Right lobe of liver (tissue), 6 donors: Measurements from ENCODE around the gene OR7G3. TPM values are rescaled to one million over a fixed set of nuclear protein-coding genes. Genes with fewer than 3 reads are reported as not detected.

ENCODE experiments used
- ATAC-seq, 4 donors: fragments of 200-7000 bp; cut with Tn5 transposase; one replicate each; pipeline ENCODE4 v1.9.1; 2020; ENCODE audit warnings: mild to moderate bottlenecking in 4 of 4, moderate library complexity in 4 of 4
- DNase-seq, 3 donors: peaks; one replicate each; pipeline ENCODE4 v3.0.0-alpha.2; 2020
- H3K27ac ChIP-seq, 3 donors: fragments of 200-600 bp; one replicate each; pipeline ENCODE4 v1.8.0; 2022
- H3K27me3 ChIP-seq, 2 donors: fragments of 200-600 bp; one replicate each; pipeline ENCODE4 v1.8.0; 2022
- H3K36me3 ChIP-seq, 4 donors: fragments of 200-600 bp; sonication (generic) in 1 of 4; one replicate each; pipeline versions ENCODE4 v1.5.1 to v1.8.0; 2017 to 2022; ENCODE audit warnings: control low read depth in 1 of 4
- H3K4me1 ChIP-seq, 4 donors: fragments of 200-600 bp; sonication (generic) in 1 of 4; one replicate each; pipeline versions ENCODE4 v1.5.1 to v1.8.0; 2017 to 2022; ENCODE audit warnings: control low read depth in 1 of 4
- H3K4me3 ChIP-seq, 3 donors: fragments of 200-600 bp; one replicate each; pipeline ENCODE4 v1.8.0; 2022
- H3K9me3 ChIP-seq, 4 donors: fragments of 200-600 bp; sonication (generic) in 1 of 4; one replicate each; pipeline versions ENCODE4 v1.5.1 to v1.8.0; 2017 to 2022; ENCODE audit warnings: control low read depth in 1 of 4
- POLR2A ChIP-seq: fragments of 450-650 bp; IDR thresholded peaks from one replicate; pipeline ENCODE4 v1.6.1; 2017; ENCODE audit warnings: antibody characterized with exemption, mild to moderate bottlenecking
- WGBS: methylation state at CpG from one replicate; pipeline ENCODE4 v1.1.6; 2018; ENCODE audit warnings: low coverage, low lambda C conversion rate; ENCODE audit not compliant: insufficient coverage; ENCODE audit errors: missing lambda C conversion rate; 5-methylcytosine and 5-hydroxymethylcytosine counted together
- intact Hi-C, 2 donors: fragments of 100-400 bp; cut with DNase I; formaldehyde crosslinking; loops; one replicate each; pipeline versions ENCODE4 v1.11.2 to v1.14.1; 2022
- total RNA-seq, 6 experiments: library from RNA; depleted of rRNA in 2 of 6; stranded (reverse); fragments of >200 nt in 2 of 6; fragmentation: NEBNext Ultra II Directional in 3 of 6; extraction: Animal tissue kit (Norgen Biotek cat#: 25700) in 3 of 6; gene quantifications; one replicate each; pipeline versions ENCODE4 v1.1.0 to v1.2.4, GENCODE V29; 2016 to 2023
- TF ChIP-seq, protein P1 (sequence below), 4 donors: fragments of 200-600 bp in 3 of 4; fragments of 450-650 bp in 1 of 4; IDR thresholded peaks; one replicate each; pipeline versions ENCODE4 v1.5.1 to v1.8.0; 2016 to 2022; ENCODE audit warnings: antibody characterized with exemption in 4 of 4, mild to moderate bottlenecking in 2 of 4
- donor health status: DM: no; HTN: yes; CAD: no.
- donor health status: DM: no; HTN: no; CAD: no.
- donor health status: DM: no; HTN: no; CAD: no.
- donor health status: DM: no; HTN: yes; CAD: no.
- donor health status: DM: no; HTN: yes; CAD: no.

Gene OR7G3
- total RNA-seq, 6 experiments from 2014 or later, result not detected

DNA sequence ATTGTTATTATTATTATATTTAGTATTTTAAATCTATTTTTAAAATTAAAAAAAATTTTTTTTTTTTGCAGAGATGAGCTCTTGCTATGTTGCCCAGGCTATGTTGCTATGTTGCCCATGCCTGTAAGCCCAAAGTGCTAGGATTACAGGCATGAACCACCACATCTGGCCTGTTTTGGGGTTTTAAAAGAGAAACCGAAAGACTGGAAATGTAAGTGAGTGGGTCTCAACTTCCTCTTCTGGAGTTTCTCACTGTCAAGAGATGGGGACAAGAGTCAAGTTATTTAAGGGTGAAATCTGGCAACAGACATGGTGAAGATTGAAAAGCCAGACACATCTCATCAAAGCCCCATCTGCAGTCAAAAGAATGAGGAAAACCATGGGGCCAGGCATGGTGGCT, 4.2 kb upstream of the OR7G3 start:
- WGBS, result 29% methylated on average over 1 of the region's 1 CpG
- no peak for DNase-seq
- ATAC-seq, result no peak
- Histone ChIP-seq H3K4me3 (no peak overlapping the region), H3K4me1 (no peaks in the 10 kb centered on the region), H3K36me3 (no peaks in the 10 kb centered on the region), H3K27me3 (no peaks in the 10 kb centered on the region), H3K27ac (no peak overlapping the region), H3K9me3 (no peaks in the 10 kb centered on the region)
- intact Hi-C loops, result no loop called here
- TF ChIP-seq POLR2A, result no peak

DNA sequence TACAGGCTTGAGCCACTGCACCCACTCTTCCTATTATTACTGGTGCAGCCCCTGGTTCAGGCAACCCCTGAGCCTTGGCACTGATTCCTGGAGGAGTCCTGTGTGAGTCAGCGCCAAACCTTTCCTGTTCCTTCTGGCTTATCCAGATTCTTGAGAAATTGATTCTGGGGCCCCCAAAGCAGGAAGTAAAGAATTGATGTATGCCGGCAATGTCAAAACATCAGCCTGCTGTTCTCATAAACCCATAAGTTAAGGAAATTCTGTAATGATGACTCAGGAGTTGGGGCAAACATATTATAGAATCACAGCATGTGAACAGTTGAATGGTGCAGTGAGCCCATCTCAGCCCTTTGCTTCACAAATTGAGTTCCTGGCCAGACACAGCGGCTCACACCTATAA, 1.4 kb upstream of the OR7G3 start:
- 44% methylated on average over 2 of the region's 3 CpGs for WGBS
- Histone ChIP-seq H3K27ac (no peak overlapping the region), H3K36me3 (no peaks in the 10 kb centered on the region), H3K9me3 (no peaks in the 10 kb centered on the region), H3K27me3 (no peaks in the 10 kb centered on the region), H3K4me1 (no peaks in the 10 kb centered on the region), H3K4me3 (no peak overlapping the region)
- ATAC-seq, result no peak
- DNase-seq, result peak in 1 of 3 donors; percentile 3
- no peak for TF ChIP-seq POLR2A
- TF ChIP-seq, protein P1, sequence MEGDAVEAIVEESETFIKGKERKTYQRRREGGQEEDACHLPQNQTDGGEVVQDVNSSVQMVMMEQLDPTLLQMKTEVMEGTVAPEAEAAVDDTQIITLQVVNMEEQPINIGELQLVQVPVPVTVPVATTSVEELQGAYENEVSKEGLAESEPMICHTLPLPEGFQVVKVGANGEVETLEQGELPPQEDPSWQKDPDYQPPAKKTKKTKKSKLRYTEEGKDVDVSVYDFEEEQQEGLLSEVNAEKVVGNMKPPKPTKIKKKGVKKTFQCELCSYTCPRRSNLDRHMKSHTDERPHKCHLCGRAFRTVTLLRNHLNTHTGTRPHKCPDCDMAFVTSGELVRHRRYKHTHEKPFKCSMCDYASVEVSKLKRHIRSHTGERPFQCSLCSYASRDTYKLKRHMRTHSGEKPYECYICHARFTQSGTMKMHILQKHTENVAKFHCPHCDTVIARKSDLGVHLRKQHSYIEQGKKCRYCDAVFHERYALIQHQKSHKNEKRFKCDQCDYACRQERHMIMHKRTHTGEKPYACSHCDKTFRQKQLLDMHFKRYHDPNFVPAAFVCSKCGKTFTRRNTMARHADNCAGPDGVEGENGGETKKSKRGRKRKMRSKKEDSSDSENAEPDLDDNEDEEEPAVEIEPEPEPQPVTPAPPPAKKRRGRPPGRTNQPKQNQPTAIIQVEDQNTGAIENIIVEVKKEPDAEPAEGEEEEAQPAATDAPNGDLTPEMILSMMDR (IDR thresholded peaks at IDR 0.05), result no peak
- intact Hi-C loops, result no loop called here

DNA sequence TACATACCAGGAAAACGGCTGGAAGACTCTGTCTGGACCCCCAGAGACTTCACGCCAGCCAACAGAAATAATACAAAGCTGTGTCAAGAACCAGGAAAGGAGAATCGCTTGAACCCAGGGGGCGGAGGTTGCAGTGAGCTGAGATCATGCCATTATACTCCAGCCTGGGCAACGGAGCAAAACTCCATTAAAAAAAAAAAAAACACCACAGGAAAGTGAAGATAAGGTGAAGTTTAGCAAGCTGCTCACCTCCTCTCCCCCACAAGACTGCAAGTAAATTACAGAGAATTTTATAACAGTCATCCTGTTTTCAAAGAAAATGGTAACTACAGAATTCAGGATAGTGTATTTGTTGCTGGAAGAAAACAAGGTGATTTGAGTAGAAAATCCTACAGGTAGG, 10.2 kb downstream of the OR7G3 start:
- DNase-seq (no peak), ATAC-seq (no peak)
- Histone ChIP-seq H3K4me1 (no peaks in the 10 kb centered on the region), H3K9me3 (no peaks in the 10 kb centered on the region), H3K27me3 (no peaks in the 10 kb centered on the region), H3K36me3 (no peaks in the 10 kb centered on the region), H3K4me3 (no peak overlapping the region), H3K27ac (no peak overlapping the region)
- WGBS, result 54% methylated on average over 5 of the region's 5 CpGs
- intact Hi-C loops, result no loop called here
- TF ChIP-seq, protein P1 (IDR thresholded peaks at IDR 0.05), result no peak
- TF ChIP-seq POLR2A, result no peak

DNA sequence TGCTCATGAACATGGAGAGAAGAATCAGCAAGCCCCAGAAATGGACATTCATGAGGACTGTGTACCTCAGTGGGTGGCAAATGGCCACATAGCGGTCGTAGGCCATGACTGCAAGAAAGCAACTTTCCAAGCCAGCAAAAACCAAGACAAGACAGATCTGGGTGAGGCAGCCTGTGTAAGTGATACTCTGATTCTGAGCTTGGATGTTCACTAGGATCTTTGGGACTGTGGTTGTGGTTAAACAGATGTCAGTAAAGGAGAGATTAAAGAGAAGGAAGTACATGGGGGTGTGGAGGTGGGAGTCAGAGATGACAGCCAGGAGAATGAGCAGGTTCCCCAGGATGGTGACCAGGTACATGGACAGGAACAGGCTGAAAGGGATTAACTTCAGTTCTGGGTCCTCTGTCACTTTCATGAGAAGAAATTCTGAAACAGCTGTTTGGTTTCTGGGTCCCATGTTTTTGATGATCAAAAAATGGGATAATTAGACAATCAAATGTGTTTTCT, 11.4 kb downstream of the OR7G3 start, which contains the start of gene OR7G1:
TSS of gene OR7G1 (minus strand) at position 457 of the 507 bp plus-strand sequence. CDS start at position 457, 0 bp downstream.
- intact Hi-C loops, result no loop called here
- 72% methylated on average over 2 of the region's 2 CpGs for WGBS
- no peaks in the 10 kb centered on the region for H3K27me3 ChIP-seq
- DNase-seq (no peak), ATAC-seq (no peak)
- H3K9me3 ChIP-seq, result no peaks in the 10 kb centered on the region
- no peak within 1 kb of the TSS for H3K27ac ChIP-seq
- TF ChIP-seq, protein P1 (IDR thresholded peaks at IDR 0.05), result no peak
- no peak for TF ChIP-seq POLR2A
- H3K4me1 ChIP-seq, result no peaks in the 10 kb centered on the region
- H3K4me3 ChIP-seq, result no peak within 1 kb of the TSS
- no peaks in the 10 kb centered on the region for H3K36me3 ChIP-seq

DNA sequence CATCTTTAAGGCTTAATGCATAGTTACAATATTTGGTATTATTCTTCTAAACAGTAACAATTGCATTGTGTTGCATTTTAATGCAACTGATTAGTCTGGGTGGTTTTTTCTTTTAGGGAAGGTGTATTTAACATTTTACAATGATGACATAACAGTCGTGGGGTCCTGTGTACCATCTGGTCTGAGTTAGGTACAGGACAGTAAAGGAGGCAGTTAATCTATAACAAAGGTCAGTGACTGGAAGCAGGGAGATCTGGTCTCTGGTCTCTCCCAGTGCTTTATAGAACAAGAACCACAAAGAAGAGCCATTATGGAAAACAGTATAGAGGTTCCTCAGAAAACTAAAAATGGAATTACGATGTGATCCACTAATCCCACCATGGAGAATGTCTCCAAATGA, 16.8 kb downstream of the OR7G3 start:
- ATAC-seq, result no peak
- 15% methylated on average over 2 of the region's 2 CpGs for WGBS

More for the DNA sequence above, 16.8 kb downstream of the OR7G3 start:
- intact Hi-C loops, result no loop called here
- Histone ChIP-seq H3K27me3 (no peaks in the 10 kb centered on the region), H3K27ac (no peak overlapping the region), H3K36me3 (no peaks in the 10 kb centered on the region), H3K4me3 (no peak overlapping the region), H3K4me1 (no peaks in the 10 kb centered on the region), H3K9me3 (no peaks in the 10 kb centered on the region)
- TF ChIP-seq, protein P1 (IDR thresholded peaks at IDR 0.05), result no peak
- TF ChIP-seq POLR2A, result no peak
- no peak for DNase-seq
